ENCODE data around the gene LOXHD1. TPM values are rescaled to one million over a fixed set of nuclear protein-coding genes. Genes with fewer than 3 reads are reported as not detected.

Gene LOXHD1
- total RNA-seq, 6 experiments from 2014 or later = not detected

DNA sequence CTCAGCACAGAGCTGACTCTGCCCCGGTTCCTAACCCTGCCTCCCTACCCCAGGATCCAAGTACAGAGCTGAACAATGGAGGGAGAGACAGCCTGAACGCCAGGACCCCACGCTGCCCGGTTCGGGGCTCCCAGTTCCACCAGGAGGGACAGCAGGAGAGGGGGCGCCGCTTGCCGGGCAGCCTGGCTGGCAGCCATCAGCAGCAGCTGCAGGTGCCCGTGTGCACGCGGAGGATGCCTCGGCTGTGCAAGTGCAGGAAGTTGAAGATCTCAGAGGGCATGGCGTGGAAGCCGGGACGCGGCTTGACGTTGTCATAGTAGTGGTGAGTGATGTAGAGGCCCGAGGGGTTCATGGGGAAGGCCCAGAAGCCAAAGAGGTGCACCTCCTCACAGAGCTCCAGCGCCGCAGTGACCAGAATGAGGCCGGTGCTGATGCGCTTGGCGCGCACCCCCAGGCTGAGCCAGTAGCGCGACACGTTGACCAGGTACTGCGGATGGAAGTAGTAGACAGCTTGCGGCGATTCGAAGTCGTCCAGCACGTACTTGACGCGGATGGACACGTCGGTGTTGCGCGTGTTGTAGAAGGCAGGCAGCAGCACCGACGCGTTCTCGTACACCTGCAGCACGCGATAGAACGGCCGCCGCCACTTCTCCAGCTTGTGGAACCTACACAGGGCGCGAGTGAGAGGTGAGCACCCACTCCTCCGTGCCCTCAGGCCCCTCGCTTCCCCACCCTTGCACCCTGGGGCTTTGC, 23.0 kb upstream of the LOXHD1 start:
- TF ChIP-seq POLR2A (IDR thresholded peaks at IDR 0.05) = no peak
- TF ChIP-seq, protein P1, sequence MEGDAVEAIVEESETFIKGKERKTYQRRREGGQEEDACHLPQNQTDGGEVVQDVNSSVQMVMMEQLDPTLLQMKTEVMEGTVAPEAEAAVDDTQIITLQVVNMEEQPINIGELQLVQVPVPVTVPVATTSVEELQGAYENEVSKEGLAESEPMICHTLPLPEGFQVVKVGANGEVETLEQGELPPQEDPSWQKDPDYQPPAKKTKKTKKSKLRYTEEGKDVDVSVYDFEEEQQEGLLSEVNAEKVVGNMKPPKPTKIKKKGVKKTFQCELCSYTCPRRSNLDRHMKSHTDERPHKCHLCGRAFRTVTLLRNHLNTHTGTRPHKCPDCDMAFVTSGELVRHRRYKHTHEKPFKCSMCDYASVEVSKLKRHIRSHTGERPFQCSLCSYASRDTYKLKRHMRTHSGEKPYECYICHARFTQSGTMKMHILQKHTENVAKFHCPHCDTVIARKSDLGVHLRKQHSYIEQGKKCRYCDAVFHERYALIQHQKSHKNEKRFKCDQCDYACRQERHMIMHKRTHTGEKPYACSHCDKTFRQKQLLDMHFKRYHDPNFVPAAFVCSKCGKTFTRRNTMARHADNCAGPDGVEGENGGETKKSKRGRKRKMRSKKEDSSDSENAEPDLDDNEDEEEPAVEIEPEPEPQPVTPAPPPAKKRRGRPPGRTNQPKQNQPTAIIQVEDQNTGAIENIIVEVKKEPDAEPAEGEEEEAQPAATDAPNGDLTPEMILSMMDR (IDR thresholded peaks at IDR 0.05) = no peak
- WGBS (ENCODE audit: insufficient coverage, low coverage, low lambda C conversion rate, missing lambda C conversion rate) = 91% methylated on average over 25 of the region's 52 CpGs

DNA sequence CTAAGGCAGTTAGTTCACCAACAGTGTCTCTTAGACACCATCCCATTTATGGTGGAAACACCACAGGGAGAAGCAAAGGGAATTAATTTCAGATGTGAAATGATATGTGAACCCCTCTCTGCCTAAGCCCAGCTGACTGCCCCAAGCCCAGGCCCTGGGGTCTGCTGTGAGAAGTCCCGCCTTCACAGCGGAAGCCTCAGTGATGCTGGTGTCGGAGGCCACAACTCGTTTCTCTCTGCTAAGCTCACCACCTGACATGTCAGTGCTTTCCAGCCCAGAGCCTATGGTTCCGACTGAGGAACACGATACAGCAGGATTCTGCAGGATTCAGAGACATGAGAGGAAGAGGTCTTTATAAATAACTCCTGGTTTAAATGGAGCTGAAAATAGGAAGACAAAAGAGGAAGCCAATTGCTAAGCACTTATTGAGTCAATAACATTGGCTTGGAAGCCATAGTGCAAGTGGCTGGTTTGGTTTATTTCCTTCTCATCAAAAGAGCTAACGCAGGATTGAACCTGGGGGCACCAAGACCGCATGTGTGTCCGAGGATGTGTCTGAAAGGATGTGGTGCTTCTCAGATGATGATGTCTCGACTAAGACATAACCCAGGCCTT, 21.9 kb upstream of the LOXHD1 start:
- no peaks in the 10 kb centered on the region for H3K9me3 ChIP-seq
- H3K27ac ChIP-seq = no peak overlapping the region
- TF ChIP-seq, protein P1 (IDR thresholded peaks at IDR 0.05) = no peak
- no peak for TF ChIP-seq POLR2A (IDR thresholded peaks at IDR 0.05)
- DNase-seq (no peak), ATAC-seq (no peak)
- no peaks in the 10 kb centered on the region for H3K27me3 ChIP-seq
- H3K4me3 ChIP-seq = no peak overlapping the region
- 64% methylated on average over 5 of the region's 10 CpGs for WGBS (ENCODE audit: insufficient coverage, low coverage, low lambda C conversion rate, missing lambda C conversion rate)
- H3K36me3 ChIP-seq = no peaks in the 10 kb centered on the region
- no peaks in the 10 kb centered on the region for H3K4me1 ChIP-seq
- intact Hi-C loops (cut with DNase I) = no loop called here

More for the DNA sequence above, 23.0 kb upstream of the LOXHD1 start:
- no peak for DNase-seq
- Histone ChIP-seq H3K4me1 (no peaks in the 10 kb centered on the region), H3K27me3 (no peaks in the 10 kb centered on the region), H3K9me3 (no peaks in the 10 kb centered on the region), H3K36me3 (no peaks in the 10 kb centered on the region), H3K27ac (no peak overlapping the region), H3K4me3 (no peak overlapping the region)
- intact Hi-C loops (cut with DNase I) = no loop called here
- no peak for ATAC-seq

DNA sequence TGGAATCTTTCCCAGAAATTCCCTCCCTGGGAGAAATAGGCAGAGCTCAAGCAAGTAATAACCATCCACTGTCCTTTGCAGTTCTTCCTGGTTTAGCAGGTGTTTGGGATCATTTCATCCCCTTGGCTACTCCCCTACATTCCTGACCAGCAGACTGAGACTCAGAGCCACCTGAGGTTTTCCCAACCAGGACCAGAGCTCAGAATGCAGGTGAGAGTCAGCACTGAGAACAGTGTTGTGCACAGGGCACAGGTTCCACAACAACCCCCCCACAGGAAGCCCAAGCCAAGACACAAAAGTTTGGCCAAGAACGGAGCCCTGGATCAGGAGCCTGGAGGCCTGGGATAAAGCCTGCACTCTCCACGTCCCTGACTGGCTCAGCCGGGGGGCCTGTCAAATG, 21.0 kb upstream of the LOXHD1 start:
- WGBS (ENCODE audit: insufficient coverage, low coverage, low lambda C conversion rate, missing lambda C conversion rate) = 54% methylated on average over 2 of the region's 3 CpGs
- ATAC-seq = no peak
- Histone ChIP-seq H3K4me1 (no peaks in the 10 kb centered on the region), H3K27me3 (no peaks in the 10 kb centered on the region), H3K9me3 (no peaks in the 10 kb centered on the region), H3K27ac (no peak overlapping the region), H3K4me3 (no peak overlapping the region), H3K36me3 (no peaks in the 10 kb centered on the region)
- DNase-seq = no peak
- TF ChIP-seq, protein P1 (IDR thresholded peaks at IDR 0.05) = no peak
- no peak for TF ChIP-seq POLR2A (IDR thresholded peaks at IDR 0.05)
- intact Hi-C loops (cut with DNase I) = no loop called here

DNA sequence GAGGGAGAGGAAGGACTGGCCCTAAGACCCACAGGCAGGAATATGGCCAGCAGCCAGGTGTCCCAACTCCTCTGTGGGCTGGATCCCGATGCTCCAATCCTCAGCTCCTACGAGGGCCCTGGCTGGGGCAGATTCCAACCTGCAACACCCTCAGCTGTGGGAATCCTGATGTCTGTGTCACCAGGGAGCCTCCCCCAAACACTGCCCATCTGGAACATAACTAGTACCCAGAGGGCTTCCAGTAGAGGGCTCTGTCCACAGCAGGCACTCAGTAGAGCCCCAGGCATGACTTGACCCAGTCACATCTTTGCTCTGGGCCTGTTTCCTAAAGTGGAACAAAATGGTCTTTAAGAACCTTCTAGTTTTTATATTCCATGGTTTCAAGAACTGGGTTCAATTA, 20.6 kb upstream of the LOXHD1 start:
- peak in 1 of 4 donors; percentile 25 for ATAC-seq
- intact Hi-C loops (cut with DNase I) = no loop called here
- H3K27me3 ChIP-seq = no peaks in the 10 kb centered on the region
- no peaks in the 10 kb centered on the region for H3K36me3 ChIP-seq
- H3K4me1 ChIP-seq = no peaks in the 10 kb centered on the region
- H3K9me3 ChIP-seq = no peaks in the 10 kb centered on the region
- no peak overlapping the region for H3K27ac ChIP-seq
- WGBS (ENCODE audit: insufficient coverage, low coverage, low lambda C conversion rate, missing lambda C conversion rate) = no CpG with 5 or more reads among the region's 2 CpGs
- TF ChIP-seq, protein P1 (IDR thresholded peaks at IDR 0.05) = no peak
- TF ChIP-seq POLR2A (IDR thresholded peaks at IDR 0.05) = no peak
- DNase-seq = no peak
- H3K4me3 ChIP-seq = no peak overlapping the region
